ENCODE results near the gene DYNC1LI1. TPM values are rescaled to one million over a fixed set of nuclear protein-coding genes. Genes with fewer than 3 reads are reported as not detected.

DYNC1LI1 gene
- total RNA-seq (2014; rRNA removed; shearing (Covaris generic)) = 27.5 and 36.3 TPM in 2 replicates

DNA sequence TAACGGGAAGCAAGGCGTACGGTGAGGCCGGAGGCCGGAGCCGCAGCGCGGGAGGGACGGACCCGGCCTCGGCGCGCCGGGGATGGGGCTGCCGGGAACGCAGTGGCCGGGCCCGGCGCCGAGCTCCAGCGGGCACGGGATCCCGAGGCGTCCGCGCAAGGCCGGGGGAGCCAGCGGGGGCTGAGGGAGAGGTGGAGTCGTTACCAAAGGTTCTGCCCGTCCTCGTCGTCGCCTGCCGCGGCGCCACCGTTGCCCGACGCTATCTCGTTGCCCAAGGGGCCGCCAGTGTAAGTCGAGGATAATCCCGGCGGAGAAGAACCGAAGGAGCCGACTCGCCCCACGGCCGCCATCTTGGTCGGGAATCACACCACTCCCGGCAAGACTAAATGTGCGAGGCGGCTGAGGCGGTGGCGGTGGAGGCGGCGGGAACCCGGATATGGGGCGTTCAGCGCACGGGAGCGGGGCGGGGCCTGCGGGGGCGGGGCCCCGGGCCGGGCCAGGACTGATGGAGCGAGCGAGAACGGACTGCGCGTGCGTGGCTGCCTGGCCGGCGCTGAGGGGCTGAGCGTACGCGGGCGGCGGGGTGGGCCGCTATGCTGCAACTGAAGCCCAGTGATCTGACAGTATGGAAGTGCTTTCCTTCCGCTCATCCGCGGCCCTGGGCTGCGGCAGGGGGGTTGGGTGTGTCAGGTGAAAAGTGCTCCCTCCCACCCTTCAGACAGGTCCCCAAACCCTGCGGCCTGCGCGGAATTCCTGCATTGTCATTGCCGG is at the start of gene DYNC1LI1:
TSS of gene DYNC1LI1 (minus strand) at position 438 of the 771 bp plus-strand sequence. CDS start at position 350, 88 bp downstream.
- DNase-seq (ENCODE audit: low spot score) = peak; percentile 76

DNA sequence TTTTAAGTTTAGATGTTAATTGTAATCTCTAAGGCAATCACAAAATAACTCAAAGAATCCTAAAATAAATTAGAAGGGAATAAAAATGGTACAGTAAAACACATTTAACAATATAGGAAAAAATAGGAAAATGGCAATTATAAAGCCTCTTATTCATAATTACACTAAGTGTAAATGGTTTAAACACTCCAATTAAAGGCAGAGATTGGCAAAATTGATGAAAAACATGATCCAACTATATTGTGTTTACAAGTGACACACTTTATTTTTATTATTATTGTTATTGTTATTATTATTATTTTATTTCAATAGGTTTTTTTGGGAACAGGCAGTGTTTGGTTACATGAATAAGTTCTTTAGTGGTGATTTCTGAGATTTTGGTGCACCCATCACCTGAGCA is 48.7 kb upstream of the DYNC1LI1 start:
- DNase-seq (ENCODE audit: low spot score) = no peak

DNA sequence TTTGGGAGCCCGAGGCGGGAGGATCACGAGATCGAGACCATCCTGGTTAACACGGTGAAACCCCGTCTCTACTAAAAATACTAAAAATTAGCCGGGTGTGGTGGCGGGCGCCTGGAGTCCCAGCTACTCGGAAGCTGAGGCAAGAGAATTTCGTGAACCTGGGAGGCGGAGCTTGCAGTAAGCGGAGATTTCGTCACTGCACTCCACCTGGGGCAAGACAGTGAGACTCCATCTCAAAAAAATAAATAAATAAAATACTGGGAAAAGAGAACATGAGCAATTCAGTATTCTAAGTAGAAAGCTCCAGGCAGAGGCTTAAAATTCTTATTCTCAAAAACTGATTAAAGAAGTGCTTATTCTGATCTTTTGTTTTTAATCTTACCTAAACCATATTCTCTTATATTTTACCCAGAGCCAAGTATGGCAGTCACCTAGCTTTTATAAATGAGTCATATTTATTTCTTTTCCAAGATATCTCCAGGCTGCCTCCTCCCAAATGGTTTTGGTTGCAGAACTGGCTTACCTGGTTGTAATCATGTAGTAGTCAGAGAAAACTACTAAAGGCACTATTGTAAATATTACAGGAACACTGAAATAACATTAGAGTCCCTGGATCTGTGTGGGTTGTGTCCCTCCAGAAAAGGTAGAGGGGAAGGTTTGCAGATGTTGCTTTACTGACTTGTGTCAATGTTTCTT is 45.8 kb upstream of the DYNC1LI1 start:
- DNase-seq (ENCODE audit: low spot score) = no peak

DNA sequence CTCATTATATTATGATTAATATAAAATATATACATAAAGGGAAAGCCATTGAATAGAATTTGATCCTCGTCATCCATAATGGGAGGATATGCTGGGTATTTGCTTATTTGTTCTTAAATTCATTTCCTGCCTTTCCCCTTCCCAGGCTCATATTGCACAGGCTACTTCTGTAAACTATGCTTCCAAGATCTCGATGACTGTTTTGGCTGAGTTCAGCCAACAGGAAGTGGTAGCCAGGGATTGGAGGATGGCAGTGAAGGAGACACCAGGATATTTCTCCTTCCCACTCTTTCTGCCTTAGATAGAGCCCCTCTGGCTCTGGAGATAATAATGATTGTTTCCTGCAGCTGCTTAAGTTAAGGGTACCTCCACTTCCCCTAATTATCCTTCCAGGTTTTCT is 44.3 kb upstream of the DYNC1LI1 start:
- peak; percentile 78 for DNase-seq (ENCODE audit: low spot score)

DNA sequence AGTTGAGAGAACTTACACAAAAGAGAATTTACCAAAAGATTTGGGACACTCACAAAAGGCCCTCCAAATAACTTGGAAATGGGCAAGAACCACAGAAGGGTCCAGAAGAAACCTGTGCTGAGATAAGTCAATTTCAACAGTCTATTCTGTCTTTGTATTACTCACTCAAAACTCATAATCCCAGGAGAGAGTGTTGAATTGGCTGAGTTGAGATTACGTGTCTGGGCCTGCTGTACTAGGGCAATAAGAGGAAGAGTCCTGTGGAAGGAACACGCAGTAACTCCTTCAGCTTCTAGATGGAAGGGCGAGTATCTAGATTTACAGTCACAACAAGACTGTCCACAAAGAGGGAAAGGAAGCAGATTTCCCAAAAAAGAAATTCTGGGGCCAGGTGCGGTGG is 42.5 kb upstream of the DYNC1LI1 start:
- DNase-seq (ENCODE audit: low spot score) = no peak

DNA sequence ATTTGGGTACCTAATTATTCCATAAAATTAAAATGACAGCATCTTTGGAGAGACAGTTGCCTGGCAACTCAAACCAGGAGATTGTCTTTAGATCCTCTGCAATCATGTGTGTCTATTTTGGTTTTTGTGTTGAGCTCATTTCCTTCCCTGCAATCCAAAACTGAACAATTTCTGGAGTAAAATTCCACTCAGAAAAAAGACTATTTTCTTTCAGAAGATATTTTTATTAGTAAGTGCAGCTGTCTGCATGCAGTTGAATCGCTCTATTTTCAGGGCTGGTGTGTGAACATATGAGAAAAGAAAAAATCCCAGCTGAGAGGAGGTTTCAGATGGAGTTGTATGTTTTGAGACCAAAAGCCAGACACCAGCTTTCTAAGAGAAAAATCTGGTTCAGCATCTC is 41.9 kb upstream of the DYNC1LI1 start:
- DNase-seq (ENCODE audit: low spot score) = no peak

DNA sequence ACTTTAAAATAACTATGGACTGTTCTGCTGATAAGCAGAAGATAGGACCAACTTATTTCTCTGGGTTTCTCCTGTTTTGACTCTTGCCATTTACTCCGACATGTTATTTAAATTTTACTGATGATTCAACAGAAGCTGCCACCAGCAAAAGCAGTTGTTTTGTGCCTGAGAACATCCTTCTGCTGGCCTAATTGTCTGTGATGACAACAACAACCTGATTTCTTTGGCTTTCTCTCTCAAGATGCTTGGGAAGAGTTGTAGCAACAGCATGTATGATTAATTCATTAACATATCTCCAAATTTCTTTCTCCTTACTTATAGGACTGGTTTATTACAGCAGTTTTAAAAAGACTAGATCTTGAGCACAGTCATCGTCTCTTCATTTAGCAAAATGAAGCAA is 36.9 kb upstream of the DYNC1LI1 start:
- no peak for DNase-seq (ENCODE audit: low spot score)

DNA sequence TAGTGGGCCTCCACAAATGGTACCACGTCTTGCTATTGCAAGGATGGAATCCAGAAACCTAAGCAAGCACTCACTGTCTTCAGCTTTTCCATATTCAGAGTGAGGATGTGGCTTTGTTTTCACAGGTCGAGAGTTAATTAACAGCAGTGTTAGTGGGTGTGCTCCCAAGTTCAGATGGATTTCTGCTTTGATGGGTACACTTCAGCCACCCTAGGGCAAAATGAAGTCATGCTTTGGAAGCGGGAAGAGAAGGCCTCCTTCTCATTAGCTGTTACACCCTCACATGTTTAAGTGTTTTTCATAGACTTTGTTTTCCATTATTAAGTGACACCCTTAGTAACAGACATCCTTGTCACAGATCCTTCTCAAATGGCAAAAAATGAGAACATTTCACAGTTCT is 36.3 kb upstream of the DYNC1LI1 start:
- no peak for DNase-seq (ENCODE audit: low spot score)

DNA sequence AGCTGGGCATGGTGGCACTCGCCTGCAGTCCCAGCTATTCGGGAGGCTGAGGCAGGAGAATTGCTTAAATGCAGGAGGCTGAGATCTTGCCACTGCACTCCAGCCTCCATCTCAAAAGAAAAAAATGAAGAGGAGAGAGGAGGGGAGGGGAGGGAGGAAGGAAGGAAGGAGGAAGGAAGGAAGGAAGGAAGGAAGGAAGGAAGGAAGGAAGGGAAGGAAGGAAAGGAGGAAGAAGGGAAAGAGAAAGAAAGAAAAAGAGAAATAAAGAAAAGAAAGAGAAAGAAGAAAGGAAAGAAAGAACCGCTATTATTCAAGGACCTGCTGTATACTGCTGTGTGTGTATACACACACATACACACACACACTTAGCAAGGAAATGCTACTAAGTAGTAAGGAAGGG is 35.6 kb upstream of the DYNC1LI1 start:
- no peak for DNase-seq (ENCODE audit: low spot score)

DNA sequence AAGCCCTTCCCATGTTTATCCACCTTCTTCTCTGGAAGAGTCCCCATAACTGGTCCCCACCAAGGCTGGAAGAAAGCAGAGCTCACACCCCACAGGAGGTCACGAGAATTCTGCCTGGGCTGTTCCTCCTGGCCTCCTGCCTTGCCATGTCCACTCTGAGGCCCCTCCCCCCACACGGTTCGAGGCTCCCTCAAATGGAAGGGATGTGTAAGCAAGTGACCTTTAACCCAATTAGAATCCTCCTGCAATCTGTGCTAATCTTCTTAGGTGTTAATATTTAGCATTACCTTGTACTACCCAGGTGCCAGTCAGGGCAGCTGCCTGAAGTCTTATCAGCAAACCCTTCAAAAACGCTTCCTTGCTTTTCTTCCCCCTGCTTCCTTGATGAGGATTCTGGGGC is 32.4 kb upstream of the DYNC1LI1 start:
- DNase-seq (ENCODE audit: low spot score) = no peak

DNA sequence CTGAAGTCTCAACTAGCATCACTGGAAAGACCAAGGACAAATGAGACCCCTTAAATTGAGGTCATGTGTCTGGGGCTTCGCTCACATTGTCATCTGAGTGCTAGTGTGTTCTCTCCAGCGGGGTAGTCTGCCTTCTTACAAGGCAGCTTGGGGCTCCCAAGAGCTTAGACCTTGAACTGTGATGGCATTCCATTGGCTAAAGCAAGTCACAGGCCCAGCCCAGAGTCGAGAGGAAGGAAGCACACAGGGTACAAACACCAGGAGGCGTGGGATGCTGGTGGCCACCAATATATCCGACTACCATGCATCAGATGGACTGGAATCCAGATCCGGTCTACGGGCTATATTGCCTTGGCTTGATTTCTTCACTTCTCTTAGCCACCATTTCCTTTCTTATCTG is 31.5 kb upstream of the DYNC1LI1 start:
- DNase-seq (ENCODE audit: low spot score) = no peak

DNA sequence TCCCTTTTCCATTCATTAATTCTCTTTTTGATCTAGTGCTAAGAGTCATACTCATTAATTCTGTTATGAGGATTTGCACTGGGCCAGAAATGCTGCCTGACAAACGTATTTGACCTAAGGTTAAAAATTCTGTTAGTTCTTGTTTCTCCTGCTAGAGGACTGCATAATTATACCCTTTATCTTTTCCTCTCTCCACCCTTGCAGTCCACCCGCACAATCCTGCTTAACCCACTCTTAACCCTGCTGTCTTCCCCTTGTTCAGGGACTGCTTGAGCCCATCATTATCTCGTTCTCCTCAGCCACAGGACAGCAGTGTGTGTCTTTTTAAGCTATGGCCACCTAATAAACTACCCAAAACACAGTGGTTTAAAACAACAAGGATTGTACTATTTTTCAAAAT is 31.1 kb upstream of the DYNC1LI1 start:
- DNase-seq (ENCODE audit: low spot score) = no peak

DNA sequence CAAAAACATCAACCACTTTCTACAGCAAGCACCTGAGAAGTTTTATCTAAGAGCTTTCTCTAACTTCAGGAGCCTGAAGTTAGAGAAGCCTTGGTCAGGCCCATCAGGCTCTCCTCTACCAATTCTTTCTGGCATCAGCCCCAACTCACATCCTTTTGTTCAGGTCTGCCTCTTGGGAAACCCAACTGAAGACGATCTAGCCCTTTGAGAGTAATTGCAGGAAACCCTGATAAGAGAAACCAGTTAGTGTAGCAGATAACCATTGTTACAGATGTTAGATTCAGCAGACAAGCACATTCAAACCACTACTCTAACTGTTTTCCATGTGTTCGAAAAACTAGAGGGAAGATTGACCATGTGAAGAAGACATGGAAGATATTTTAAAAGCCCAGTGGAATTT is 27.0 kb upstream of the DYNC1LI1 start:
- DNase-seq (ENCODE audit: low spot score) = no peak

DNA sequence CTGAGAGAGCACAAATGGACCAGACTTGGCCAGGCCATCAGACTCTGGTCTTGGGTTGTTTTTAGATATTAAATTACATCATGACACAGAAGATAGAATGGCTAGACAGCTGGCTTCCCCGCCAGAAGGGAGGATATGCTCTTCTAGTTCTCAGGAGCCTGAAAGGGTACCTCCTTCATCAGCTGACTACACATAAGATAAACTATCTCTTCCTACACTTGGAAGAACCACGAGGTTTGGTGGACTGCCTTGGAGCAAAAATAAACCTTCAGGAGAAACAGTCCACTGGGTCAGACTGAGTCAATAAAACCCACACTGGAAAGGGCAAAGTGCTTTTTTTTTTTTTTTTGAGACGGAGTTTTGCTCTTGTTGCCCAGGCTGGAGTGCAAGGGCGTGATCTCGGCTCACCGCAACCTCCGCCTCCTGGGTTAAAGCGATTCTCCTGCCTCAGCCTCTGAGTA is 26.3 kb upstream of the DYNC1LI1 start:
- DNase-seq (ENCODE audit: low spot score) = no peak

DNA sequence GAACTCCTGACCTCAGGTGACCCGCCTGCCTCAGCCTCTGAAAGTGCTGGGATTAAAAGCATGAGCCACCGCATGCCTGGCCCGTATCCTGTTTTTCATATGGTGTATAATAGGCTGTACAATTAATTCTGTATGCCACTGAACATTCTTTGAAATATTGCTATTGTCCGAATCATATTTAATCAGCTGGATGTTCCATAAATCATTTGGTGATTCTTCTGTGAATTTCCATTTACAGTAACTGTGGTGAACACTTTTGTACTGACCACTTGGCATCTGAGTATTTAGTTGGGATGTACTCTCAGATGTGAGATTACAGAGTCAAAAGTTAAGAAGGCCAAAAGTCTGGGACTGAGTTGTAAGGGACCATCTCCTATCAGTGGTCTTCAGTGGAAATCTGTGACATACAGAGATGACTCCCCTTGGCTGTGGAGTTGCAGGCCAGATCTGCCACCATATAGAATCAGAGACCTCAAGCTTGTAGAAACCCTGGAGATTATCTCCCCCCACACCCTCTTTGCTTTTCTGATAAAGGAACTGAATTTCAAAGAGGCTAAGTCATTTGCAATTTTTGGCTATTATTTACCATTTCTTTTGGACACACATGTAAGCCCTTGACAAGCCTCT is 25.7 kb upstream of the DYNC1LI1 start:
- DNase-seq (ENCODE audit: low spot score) = no peak

DNA sequence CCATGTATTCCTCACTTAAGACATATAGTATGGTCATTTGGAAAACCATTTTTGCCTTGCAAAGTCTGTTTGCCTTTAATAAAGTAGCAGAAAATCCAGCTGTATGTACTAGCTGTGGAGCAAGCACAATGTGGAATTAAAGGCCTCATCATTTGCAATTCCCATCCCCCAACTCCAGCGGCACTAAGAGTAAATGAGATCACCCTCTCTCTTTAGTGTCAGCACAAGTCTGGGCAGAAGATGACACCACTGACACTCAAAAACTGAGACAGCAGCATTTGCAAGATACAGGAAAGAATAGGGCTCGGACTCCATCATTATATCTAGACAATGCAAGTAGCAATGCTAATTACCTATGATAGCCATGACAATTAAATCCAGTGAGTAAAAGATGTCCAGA is 24.7 kb upstream of the DYNC1LI1 start:
- DNase-seq (ENCODE audit: low spot score) = no peak

DNA sequence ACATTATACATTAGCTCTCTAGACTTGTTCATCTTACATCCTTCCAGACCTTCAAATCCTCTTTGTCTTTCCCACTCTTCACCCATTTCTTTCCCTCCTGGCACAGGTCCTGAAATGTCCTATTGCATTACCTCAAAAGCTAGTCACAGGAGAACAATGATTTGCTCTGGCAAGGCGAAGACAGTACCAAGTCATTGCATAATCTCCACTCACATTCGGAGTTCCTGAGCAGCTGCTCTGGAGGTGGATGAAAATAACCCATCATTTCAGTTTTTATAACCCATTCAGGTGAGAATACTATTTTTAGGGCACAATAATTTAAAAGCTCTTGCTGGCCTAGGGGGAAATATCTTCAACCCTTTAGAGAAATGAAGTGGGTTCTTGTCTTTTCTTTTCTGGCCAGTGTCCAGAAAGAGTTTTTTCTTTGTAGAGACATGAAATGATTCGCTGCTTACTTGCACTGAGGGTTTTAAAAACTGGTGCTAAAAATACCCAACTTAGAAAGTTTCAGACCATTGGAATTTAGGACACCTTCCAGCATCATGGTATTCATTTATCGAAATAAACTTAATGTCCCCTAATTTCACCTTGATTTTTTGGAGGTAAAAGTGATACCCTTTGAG is 23.4 kb upstream of the DYNC1LI1 start:
- DNase-seq (ENCODE audit: low spot score) = peak; percentile 6

DNA sequence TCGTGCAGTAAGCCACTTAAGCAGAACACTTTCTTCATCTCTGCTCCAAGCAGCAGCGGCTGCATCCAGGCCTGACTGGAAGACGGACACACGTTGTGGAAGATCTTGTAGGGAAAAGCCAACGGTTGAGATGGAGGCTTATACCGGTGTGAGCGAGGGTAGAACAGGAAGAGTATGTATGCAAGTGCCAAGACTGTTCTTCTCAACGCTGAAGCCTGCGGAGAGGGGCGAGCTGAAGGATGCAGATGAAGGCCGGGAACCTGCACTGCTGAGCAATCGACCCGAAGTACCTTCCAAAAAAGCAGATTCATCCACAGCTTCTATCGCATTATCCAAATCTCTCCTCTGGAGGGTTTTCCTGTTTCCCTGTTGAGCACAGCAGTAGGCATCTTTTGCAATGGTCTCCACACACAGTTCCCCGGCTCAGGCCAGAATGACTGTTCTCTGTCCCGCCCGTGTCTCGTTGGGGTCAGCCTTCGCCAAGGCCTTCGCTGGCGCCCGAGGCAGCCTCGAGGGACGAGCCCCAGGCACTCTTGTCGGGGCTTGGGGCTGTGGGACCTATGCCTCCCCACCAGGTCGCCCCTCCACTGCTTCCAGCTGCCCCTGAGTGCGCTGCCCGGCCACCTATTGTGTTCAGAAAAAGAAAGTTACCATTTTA is 22.2 kb upstream of the DYNC1LI1 start:
- no peak for DNase-seq (ENCODE audit: low spot score)

DNA sequence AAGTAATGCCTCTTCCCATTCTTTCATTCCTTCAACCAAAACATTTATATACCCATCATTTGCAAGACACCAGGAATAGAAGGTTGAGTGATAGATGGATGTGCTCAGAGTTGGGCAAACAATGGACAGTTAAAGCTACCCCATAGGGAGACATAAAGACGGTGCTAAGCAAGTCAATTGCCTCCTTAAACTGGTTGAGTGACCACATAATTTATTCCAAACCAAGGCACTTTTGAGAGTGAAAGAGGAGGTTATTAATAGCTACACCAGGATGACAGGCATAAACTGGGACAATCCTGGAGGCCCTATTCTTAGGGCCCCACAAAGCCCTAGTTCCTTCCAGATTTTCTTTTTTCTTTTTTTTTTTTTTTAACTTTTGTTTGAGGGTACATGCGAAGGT is 21.4 kb upstream of the DYNC1LI1 start:
- DNase-seq (ENCODE audit: low spot score) = no peak

DNA sequence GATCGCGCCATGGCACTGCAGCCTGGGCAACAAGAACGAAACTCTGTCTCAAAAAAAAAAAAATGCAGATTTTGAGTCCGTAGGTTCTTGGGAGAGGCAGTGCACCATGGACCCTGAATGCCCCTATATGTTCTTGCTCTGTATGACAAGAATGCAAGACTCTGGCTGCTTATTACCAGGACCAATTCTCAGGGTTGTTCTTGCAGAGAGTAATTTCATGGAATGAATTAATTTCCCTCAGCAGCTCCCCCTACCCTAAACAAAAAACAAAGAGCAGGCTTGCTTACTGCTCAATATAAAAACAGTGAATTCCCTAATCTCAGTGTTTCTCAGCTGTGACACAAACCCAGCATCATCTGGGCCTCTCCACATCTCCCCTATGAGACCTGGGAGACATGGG is 20.5 kb upstream of the DYNC1LI1 start:
- no peak for DNase-seq (ENCODE audit: low spot score)

DNA sequence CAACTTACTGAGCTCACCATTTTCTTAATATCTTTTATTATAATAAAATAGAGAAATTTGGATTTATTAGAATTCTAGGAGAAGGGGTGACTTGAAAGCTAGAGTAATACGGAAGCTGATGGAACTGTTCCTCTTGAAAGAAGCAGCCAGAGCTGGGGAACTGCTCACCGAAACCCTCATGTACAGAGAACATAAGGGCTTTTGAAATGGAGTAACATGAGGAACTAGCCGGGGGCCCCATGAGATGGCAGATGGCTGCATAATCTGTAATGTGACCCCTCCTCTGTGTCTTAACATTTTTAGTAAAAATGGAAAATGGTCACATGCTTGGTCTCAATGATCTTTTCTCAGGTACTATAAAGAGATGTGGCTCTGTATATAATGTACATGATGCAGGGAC is 15.7 kb upstream of the DYNC1LI1 start:
- no peak for DNase-seq (ENCODE audit: low spot score)

DNA sequence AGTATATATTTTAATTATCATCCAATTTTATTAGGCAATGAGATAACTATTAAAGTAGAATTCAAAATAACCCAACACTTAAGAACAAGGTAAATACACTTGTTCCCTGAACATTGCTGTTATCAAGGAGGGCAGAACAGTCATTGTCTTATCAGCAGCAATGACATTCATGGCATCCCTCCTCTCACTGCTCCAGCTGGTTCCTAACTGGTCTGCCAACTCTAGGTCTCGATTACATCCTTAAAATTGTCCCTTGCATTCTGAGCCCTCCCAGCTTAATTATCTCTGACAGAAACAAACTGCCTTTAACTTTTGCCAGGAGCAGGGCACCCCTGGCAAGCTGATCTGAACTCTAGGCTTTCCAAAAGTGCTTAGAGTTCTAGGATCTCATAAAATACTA is 14.0 kb upstream of the DYNC1LI1 start:
- no peak for DNase-seq (ENCODE audit: low spot score)
